Fibroblast of peridontal ligament (primary cell): ENCODE measurements around the gene TAGLN3.

Source experiments
- DNase-seq: peaks from one replicate; pipeline ENCODE4 v3.0.0-alpha.2; 2010; ENCODE audit errors: extremely low read depth

TAGLN3 gene

DNA sequence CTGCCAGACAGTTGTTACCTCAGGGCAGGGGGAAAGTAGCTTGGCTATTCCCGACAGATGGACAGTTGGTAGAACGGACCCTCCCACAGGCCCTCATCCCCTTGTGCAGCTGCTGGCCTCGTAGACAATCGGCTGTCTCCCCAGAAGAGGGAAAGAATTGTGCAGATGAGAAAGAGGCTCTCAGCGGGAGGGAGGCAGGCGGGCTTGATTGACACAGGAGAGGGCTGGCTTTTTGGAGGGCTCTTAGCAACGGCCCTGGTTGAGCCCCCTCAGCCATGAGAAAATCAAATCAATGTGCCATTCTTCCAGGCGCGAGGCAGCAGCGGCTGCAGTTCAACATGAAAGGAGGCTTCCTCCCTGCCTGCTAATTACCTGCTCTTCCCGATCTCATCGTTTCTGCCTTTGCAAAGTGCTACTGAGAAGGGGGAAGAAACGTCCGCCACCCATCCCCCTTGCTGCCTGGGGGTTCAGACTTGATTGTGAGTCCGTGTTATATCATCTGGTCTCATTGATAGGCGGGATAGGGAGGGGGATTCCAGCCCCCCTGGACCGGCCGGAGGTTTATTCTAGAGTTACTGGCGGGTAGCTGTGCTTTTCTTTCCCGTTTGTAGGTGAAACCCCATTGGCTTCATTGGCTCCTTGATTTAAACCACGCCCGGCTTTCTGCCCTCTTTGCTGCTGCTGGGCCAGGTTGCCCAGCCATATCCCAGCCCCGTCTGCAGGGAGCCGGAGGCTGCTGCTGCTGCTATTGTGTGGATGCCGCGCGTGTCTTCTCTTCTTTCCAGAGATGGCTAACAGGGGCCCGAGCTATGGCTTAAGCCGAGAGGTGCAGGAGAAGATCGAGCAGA lies at the start of gene TAGLN3:
TAGLN3 (plus strand) TSS at position 287 of the 848 bp plus-strand sequence; CDS start at position 788, 501 bp downstream.
- no peak for DNase-seq

DNA sequence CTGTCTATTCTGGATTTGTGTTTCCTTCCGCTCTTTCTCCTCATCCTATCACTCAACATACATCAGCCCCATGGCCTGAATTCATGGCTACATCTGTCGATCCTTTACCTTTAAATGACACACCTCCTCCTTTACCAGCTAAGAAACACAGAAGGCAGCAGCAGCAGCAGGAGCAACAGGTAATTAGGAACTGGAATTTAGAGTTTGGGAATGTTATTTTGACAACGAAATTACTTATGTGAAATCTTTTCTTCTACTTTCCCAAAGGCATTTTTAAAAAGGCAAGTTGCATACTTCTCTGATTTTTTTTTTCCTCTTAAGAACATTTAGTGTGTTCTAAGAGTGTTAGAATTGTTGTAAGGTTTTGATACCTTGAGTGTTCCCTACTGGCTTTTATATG lies 49.0 kb upstream of the TAGLN3 start:
- no peak for DNase-seq

DNA sequence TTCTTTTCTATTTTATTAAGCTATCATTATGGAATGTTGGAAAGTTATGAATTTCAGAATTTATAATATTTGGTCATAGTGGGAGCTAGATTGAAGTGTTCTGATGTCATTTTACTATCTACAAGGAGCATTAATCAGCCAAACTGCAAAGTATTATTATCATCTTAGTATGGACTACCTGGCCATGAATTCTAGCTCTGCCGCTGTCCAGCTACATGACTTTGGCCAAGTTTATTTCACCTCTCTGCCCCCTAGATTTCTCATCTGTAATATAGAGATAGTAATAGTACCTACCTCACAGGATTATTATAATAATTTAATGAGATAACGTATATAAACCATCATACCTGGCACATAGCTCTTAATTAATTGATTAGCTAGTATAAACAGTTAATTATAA lies 47.7 kb upstream of the TAGLN3 start:
- no peak for DNase-seq

DNA sequence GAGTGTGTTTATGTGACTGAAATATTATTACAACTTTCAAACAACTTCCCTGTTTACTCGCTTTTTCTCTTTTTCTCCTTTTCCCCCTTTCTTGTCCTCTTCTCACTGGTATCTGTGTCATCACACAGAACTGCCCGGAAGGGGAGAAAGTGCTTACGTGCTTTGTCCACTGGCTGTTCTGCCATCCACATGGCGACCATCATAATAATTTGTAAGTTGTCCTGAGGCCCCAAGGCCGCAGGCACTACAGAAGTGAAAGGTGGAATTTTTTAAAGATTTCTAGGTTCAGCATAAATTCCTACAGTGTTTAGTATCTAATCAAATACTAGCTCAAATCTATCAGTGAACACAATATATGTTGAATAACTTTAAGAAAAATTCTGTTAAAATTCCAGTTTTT lies 46.6 kb upstream of the TAGLN3 start:
- no peak for DNase-seq

DNA sequence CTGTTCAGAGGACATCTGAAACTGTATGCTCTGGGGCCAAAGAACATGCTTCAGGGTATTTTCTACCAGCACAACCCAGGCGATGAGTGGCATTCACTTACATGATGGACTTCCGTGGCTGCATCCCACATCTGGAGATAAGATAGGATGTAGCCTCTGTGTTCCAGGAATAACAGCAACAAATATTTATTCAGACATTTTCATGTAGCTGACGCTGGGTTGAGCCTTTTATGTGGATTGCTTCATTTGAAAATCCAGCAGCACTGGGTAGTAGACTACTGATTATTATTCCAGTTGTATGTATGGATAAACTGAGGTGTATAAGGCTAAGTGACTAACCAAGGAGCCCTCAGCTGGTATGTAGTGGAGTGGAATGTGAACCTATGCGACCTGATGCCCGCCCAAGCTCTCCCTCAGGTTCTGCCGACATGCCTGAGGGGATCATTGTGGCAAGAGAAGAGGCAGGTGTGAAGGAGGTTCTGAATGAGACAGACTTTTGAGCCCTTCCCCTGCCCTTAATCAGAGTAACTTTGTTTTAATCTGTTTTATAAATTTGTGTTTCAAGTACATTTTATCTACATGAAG lies 45.8 kb upstream of the TAGLN3 start:
- no peak for DNase-seq

DNA sequence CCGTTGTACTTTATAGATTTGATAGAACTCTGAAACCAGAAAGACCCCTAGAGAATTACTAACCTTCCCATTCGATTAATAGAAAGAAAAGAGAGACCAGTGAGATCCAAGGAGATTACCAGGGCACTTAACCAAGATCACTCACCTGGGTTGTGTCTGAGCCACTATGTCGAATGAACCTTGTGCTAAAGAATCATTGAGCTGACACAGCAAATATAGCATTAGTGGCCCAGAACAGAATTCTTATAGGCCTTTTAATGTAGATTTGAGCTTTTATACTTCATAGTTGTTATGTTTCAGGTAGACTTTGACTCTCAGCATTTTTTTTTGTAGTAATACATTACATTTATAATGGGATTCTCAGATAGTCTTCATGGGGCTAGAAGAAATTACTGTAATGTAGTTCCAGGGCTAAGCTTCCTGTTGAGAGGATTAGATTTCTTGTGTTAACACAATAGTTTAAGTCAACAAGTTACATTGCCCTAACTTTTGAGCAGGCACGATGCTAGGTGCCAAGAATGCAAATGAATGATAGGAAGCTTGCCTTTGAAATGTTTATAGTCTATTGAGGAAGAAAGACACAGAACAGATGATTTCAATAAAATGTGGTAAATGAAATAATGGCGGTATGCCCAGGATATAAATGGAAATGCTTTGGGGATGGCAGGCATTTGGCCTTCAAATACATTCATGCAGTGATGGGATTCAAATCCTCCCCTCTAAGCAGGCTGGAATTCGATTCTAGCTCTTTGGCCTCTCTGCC lies 44.3 kb upstream of the TAGLN3 start:
- peak; percentile 98 for DNase-seq

DNA sequence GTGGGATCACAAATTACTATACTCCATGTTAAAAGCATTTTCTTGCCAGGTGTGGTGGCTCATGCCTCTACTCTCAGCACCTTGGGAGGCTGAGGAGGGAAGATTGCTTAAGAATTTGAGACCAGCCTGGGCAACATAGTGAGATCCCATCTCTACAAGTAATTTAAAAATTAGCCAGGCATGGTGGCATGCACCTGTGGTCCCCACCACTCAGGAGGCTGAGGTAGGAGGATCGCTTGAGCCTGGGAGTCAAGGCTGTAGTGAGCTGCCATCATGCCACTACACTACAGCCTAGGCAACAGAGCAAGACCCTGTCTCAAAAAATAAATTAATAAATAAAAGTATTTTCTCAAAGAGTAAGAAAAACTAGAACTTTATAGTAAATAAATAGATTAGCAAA lies 42.8 kb upstream of the TAGLN3 start:
- no peak for DNase-seq

DNA sequence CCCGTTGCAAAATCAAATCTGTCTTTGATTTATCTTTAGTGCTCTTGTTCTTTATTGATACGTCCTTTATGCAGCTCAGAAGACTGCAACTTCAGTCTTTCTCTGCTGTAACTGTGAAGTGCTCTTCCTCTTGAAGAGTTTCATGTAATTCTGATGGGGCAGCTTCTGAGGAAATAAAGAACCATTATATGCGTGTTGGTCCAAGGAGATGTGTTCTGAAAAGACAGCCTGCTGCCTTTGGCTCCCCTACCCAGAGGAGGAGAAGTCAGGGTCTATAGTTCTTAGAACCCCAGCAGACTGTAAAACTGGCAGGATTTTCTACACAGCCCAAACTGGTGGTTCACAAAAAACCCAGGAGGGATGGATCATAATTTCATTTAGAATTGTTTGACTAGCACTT lies 42.3 kb upstream of the TAGLN3 start:
- no peak for DNase-seq

DNA sequence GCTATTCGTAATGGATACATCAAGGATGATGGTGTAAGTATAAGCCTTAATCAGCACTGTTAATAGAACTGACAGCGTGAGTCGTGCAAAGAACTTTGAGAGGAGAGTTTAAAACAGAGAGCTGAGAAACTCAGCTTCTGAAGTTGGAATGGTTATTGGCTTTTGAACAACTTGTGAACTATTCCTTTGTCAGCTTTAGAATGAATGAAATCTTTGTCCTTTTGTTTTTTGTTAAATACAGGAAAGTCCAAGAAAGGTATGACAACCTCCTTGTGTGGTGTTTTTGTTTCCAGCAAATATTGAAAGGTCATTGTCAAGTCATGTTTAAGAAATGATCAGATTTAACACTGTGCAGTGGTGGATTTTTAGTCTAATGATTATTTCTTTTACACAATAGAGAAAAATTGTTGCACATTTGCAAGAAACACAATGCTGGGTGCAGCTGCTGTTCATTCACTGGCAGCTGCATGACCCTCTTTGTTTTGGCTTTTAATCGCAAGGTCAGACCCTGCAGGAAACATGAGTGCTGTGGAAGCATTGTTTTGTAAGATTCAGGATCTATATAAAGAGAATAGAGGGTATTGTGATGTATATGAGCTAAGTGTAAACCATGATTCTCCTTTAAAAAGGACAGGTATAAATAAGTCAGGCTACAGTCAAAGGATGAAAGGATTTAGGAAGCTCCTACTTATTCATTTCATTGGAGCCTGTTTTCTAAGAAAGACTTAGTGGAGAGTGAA lies 41.6 kb upstream of the TAGLN3 start:
- no peak for DNase-seq

DNA sequence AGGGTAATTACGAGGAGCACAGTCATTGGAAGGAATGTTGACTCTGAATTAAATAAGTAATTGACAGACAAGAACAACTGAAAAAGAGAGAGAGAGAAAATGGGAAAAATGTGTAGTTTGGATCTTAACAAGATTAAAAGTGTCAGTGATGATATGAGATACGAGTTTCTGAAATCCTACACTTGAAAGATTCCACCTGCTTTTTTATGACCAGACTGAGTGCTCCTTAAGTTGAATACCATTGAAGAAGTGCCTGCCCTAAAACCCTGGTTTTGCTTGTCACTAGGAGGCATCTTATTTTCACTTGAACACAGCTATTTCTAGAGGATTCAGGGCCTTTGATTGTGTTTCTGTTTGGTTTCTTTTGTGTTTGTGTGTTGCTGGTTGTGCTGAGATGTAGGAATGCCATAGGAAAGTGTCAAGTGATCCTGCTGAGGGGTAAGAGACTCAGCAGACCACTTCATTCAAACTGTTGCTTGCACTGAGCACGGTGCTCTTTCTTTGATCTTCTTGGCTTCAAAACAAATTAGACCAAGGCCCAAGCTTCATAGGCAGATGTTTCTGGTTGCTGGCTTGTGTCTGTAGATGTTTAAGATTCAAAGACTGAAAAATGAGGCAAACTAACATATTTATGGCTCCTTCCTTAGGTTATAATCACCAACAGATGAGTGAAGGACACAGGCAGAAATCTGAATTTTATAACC lies 37.1 kb upstream of the TAGLN3 start:
- DNase-seq: peak; percentile 45

DNA sequence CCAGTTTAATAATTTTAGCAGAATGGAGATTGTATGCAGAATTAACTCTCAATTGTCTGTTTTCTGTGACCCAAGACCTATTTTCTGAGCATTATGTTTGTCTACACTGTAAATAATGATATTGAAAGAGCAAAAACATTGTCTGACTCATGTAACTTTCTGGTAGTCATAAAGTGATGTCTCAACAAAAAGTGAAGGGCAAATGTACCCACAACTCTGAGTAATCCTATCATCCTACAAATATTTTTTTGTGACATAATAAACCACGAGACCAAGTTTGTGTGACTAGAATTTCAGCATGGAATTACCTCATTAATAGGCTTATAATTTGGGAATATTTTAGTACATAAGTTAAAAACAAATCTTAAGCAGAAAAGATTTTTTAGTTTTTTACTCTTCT lies 35.3 kb upstream of the TAGLN3 start:
- DNase-seq: peak; percentile 75

DNA sequence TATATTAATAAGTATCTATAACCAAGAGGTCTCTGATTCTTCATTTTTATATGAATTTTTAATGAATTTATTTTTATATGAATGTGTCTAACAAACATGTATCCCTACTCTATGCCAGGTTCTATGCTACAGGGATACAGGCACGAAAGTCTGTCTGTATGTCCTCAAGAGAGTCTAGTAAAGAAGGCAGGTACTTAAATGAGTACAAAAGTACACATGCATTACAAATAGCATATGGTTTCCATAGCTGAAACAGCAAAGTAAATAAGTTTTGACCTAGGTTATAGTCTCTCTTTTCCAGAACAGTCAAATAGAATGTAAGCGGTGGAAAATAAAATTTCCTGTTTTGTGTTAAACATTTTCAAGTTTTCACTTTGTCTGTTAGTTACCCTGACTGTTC lies 33.2 kb upstream of the TAGLN3 start:
- no peak for DNase-seq

DNA sequence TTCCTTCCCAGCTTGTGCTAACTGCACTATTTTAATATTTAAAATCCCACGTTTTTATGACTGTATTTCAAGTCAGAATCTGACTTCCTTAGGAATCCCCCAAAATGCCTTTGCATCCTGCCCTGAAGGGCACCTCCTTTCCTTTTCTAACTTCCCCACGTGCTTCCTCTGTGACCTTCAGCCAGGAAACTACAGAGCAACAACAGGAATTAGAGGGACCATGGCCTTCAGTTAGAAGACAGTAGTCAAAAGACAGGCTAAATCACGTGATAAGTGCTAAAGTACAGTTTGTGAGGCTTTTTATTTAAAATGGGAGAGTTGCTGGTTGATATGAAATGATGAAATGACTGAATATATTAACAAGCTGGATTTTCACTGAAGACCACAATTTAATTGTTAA lies 31.7 kb upstream of the TAGLN3 start:
- DNase-seq: no peak

DNA sequence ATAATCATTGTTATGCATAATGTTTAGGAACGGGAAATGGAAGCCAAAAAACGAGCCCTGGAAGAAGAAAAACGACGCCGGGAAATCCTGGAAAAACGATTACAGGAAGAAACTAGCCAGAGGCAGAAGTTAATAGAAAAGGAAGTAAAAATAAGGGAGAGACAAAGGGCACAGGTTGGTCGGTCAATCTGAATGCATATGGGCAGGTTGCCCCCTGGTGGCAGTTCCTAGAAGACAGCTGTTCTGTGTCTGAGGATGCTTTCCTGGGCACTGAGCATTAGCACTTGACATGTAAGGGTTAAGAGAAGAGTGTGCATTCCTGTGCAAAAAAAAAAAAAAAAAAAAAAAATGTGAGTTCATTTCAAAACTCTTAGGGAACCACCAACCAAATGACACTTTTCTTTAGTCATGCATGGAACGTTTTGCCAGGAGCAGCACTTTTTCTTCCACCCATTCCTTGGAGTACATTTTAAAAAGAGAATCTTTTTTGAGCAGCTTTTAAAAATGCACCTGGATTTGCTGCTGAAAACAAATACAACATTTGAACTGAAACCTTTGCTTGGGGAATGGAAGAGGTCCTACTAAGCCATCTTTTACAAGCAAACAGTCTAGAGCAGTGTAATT lies 31.0 kb upstream of the TAGLN3 start:
- peak; percentile 84 for DNase-seq

DNA sequence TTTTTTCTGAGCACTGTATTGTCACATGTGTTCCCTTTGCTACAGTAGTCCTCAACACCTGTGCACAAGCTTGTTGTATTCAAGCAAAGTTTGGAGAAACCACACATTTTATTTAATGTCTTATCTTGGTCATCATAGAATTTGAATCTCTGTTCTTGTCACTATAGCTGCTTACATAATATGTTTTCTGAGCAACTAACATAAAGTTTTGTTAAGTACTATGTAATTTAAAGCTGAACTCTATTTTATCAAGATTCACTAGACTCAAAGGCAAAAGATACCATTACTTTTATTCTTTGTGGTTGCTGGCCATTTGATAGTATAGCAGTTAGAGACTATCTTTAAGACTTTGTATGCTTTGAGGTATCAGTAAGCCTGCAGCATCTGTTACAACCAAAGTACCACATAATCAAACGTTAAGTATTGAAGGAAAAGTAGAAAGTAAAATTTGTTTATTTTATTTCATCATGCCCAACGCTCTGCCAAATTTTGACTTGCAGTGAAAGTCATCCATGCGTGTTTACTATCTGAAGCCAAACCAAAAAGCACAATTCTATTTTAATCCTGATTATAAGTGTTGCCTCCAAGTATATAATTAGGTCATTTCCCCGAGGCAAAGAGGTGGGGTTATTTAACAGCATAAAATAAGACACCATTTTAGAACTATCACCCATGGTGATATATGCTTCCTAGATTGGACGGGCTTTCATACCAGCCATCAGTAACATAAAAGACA lies 30.2 kb upstream of the TAGLN3 start:
- peak; percentile 80 for DNase-seq

DNA sequence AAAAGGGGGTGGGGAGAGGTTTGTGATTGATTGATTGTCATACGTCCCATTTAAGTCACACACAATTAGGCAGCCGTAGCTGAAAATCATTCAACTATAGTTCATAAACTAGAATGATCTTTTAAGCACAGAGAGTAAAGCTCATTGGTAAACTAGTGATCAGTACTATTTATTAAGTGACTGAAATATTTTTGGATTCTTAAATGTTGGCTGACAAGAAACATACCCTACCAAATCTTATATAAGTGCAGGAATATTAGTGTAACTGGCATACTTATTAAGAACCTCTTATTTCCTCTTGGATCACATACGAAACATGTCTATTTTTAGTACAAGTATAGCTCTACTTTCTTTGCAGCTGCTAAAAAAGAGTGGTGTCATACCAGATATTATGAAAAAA lies 28.3 kb upstream of the TAGLN3 start:
- DNase-seq: no peak

DNA sequence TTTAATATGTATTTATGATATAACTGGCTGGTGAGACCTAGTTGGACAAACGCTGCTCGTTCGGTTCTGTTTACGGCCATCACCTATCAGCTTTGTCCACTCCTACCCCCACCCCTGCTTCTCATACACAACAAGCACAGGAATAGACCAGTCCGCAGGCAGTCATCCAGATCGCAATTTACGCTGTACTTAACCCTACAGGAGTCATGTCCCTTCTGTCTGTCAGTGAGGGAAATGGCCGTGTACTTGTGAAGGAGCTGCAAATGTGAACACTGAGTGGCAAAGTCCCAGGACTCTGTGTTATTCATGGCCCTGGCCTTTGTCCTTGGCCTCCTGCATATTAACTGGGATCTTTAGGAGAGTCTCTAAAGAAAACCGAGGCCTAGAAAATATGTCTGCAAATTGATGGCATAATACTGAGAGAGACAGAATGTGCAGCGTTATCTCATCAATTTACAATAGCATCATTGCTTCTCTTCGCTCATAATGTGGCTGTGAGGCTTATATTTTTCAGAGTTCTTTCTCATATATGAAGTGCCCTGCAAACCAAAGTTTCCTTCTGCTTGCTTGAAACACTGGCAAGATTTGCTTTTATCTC lies 27.1 kb upstream of the TAGLN3 start:
- DNase-seq: no peak

DNA sequence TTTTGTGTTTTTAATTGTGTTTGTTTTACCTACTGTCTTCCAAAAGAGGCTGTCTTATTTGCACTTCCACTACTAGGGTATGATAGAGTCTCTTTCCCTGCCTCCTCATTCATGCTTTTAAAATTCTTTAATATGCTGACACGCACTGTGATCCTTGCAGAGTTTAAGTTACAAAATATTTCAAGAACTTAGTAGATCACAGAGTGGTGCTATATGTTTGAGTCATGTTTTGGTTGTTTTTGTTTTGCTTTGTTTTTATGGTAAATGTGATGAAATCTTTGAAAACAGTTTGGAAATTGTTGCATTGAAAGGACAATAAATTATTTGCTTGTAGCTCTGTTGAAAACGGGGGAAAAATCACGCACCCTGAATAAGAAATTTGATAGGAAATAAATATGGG lies 25.8 kb upstream of the TAGLN3 start:
- no peak for DNase-seq

DNA sequence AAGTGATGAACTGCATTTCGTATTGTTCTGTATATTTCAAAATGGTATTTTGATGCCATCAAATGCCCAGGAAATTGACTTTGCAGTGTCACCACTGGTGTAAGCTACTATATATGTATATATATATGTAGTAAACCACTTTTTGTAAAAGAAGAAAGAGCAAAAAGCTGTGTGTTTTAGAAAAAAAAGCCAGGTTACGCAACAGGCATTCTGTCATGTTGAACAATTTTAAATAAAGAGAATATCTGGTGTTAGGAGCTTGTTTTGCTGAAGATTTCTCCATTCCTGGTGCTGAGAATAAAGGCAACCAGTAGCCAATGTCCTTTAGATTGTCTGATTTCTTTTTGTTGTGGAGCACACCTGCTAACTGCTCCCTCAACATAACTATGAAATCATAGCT lies 23.6 kb upstream of the TAGLN3 start:
- DNase-seq: no peak

DNA sequence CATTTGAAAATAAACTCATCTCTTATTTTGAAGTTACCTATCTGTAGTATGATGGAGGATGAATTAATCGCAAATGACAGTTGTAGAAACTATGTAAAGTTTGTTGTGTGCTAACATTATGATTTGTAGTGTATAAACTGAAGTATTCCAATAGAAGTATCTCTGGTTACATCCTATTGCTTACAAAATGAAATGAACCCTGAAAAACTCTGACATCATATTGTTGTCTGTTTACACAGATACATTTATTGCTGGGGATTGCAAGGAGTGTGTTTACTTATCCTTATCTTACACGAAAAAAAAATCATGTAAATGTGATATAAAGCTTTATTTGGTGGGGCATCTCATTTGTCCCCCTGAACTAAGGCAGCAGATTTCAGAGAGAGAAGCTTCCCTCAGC lies 22.5 kb upstream of the TAGLN3 start:
- DNase-seq: no peak
